H9 (cell line): ENCODE results near the gene PDX1. TPM values are rescaled to one million over a fixed set of nuclear protein-coding genes. Genes with fewer than 3 reads are reported as not detected.

ENCODE experiments used
- DNase-seq: peaks from one replicate; pipeline ENCODE4 v3.0.0-alpha.2; 2017
- H2AFZ ChIP-seq: one replicate; pipeline ENCODE4 v1.6.1; 2013; ENCODE audit warnings: mild to moderate bottlenecking, low read length, control low read depth, moderate library complexity
- H2AK5ac ChIP-seq: 2 replicates; pipeline ENCODE4 v1.6.1; 2013; ENCODE audit warnings: low read length, control low read depth, mixed read lengths; ENCODE audit not compliant: insufficient read length
- H2BK120ac ChIP-seq: one replicate; pipeline ENCODE4 v1.6.1; 2013; ENCODE audit warnings: low read depth, mild to moderate bottlenecking, low read length, control low read depth, inconsistent platforms; ENCODE audit not compliant: poor library complexity, severe bottlenecking
- H2BK12ac ChIP-seq: 2 replicates; pipeline ENCODE4 v1.6.1; 2013; ENCODE audit warnings: low read length, control low read depth, mixed read lengths, low read depth; ENCODE audit not compliant: insufficient read length
- H2BK15ac ChIP-seq: 2 replicates; pipeline ENCODE4 v1.6.1; 2013; ENCODE audit warnings: low read depth, low read length, control low read depth
- H2BK20ac ChIP-seq: one replicate; pipeline ENCODE4 v1.6.1; 2013; ENCODE audit warnings: low read depth, mild to moderate bottlenecking, low read length, control low read depth, inconsistent platforms; ENCODE audit not compliant: poor library complexity, severe bottlenecking
- H2BK5ac ChIP-seq: 2 replicates; pipeline ENCODE4 v1.6.1; 2013; ENCODE audit warnings: low read length, control low read depth, mixed read lengths; ENCODE audit not compliant: insufficient read length
- H3K14ac ChIP-seq: 2 replicates; pipeline ENCODE4 v1.6.1; 2013; ENCODE audit warnings: low read length, control low read depth; ENCODE audit not compliant: insufficient read depth
- H3K18ac ChIP-seq: 2 replicates; pipeline ENCODE4 v1.6.1; 2013; ENCODE audit warnings: low read depth, mild to moderate bottlenecking, mixed read lengths, low read length, control low read depth; ENCODE audit not compliant: insufficient read length
- H3K23ac ChIP-seq: 2 replicates; pipeline ENCODE4 v1.6.1; 2013; ENCODE audit warnings: low read length, control low read depth, mixed read lengths, low read depth; ENCODE audit not compliant: insufficient read length
- H3K23me2 ChIP-seq: 2 replicates; pipeline ENCODE4 v1.6.1; 2013; ENCODE audit warnings: low read depth, mild to moderate bottlenecking, mixed read lengths, low read length, control low read depth; ENCODE audit not compliant: insufficient read length, poor library complexity, severe bottlenecking
- H3K27ac ChIP-seq: 2 replicates; pipeline ENCODE4 v1.5.1; 2013; ENCODE audit warnings: low read length, control low read depth, mixed read lengths, low read depth; ENCODE audit not compliant: insufficient read length
- H3K27me3 ChIP-seq: 2 replicates; pipeline ENCODE4 v1.6.1; 2013; ENCODE audit warnings: low read length, control low read depth, inconsistent platforms; ENCODE audit not compliant: insufficient read depth
- H3K4ac ChIP-seq: 2 replicates; pipeline ENCODE4 v1.6.1; 2013; ENCODE audit warnings: low read depth, mild to moderate bottlenecking, control low read depth, inconsistent platforms, low read length, moderate library complexity
- H3K4me1 ChIP-seq: 2 replicates; pipeline ENCODE4 v1.6.1; 2013; ENCODE audit warnings: low read length, control low read depth, inconsistent platforms; ENCODE audit not compliant: insufficient read depth
- H3K4me2 ChIP-seq: 2 replicates; pipeline ENCODE4 v1.6.1; 2013; ENCODE audit warnings: low read length, control low read depth, mixed read lengths; ENCODE audit not compliant: insufficient read length, insufficient read depth
- H3K56ac ChIP-seq: 2 replicates; pipeline ENCODE4 v1.6.1; 2013; ENCODE audit warnings: low read depth, mild to moderate bottlenecking, mixed read lengths, low read length, control low read depth; ENCODE audit not compliant: insufficient read length
- H3K79me1 ChIP-seq: 2 replicates; pipeline ENCODE4 v1.6.1; 2013; ENCODE audit warnings: low read depth, mild to moderate bottlenecking, moderate library complexity, low read length, control low read depth, inconsistent platforms; ENCODE audit not compliant: insufficient read depth, poor library complexity, severe bottlenecking
- H3K79me2 ChIP-seq: 2 replicates; pipeline ENCODE4 v1.6.1; 2013; ENCODE audit warnings: low read length, control low read depth, inconsistent platforms; ENCODE audit not compliant: insufficient read depth
- H3K9ac ChIP-seq: 2 replicates; pipeline ENCODE4 v1.6.1; 2013; ENCODE audit warnings: low read length, control low read depth, mixed read lengths; ENCODE audit not compliant: insufficient read length; ENCODE audit errors: extremely low read depth
- H3K9me3 ChIP-seq: one replicate; pipeline ENCODE4 v1.6.1; 2013; ENCODE audit warnings: low read depth, low read length, inconsistent platforms; ENCODE audit not compliant: control insufficient read depth
- H3T11ph ChIP-seq: one replicate; pipeline ENCODE4 v1.6.1; 2013; ENCODE audit warnings: mild to moderate bottlenecking, low read length, control low read depth, inconsistent platforms
- H4K20me1 ChIP-seq: one replicate; pipeline ENCODE4 v1.6.1; 2013; ENCODE audit not compliant: control insufficient read depth, insufficient read length, insufficient read depth
- H4K5ac ChIP-seq: 2 replicates; pipeline ENCODE4 v1.6.1; 2013; ENCODE audit warnings: low read depth, mild to moderate bottlenecking, mixed read lengths, low read length, control low read depth; ENCODE audit not compliant: insufficient read length
- H4K8ac ChIP-seq: replicated peaks from 2 replicates; pipeline ENCODE4 v1.6.1; 2013; ENCODE audit warnings: low read length, control low read depth, mixed read lengths, low read depth; ENCODE audit not compliant: insufficient read length
- H4K91ac ChIP-seq: 2 replicates; pipeline ENCODE4 v1.6.1; 2013; ENCODE audit warnings: low read depth, mild to moderate bottlenecking, moderate library complexity, mixed read lengths, low read length, control low read depth; ENCODE audit not compliant: insufficient read length
- H3K27ac Mint-ChIP-seq, 3 experiments: 2 replicates in 2 of 3; 3 replicates in 1 of 3; pipeline ENCODE4 v1.8.0; 2020 to 2021; ENCODE audit warnings: mixed read lengths in 3 of 3, mild to moderate bottlenecking in 1 of 3, moderate library complexity in 1 of 3
- H3K27me3 Mint-ChIP-seq: 2 replicates; pipeline ENCODE4 v1.8.0; 2021; ENCODE audit warnings: low read depth, mild to moderate bottlenecking, moderate library complexity, mixed read lengths
- H3K36me3 Mint-ChIP-seq, 3 experiments: 2 replicates in 2 of 3; 3 replicates in 1 of 3; pipeline ENCODE4 v1.8.0; 2020 to 2021; ENCODE audit warnings: low read depth in 3 of 3, mixed read lengths in 3 of 3; ENCODE audit not compliant: insufficient read depth in 1 of 3
- H3K4me1 Mint-ChIP-seq, 2 experiments: 2 replicates each; pipeline ENCODE4 v1.8.0; 2020; ENCODE audit warnings: mixed read lengths in 2 of 2
- H3K4me3 Mint-ChIP-seq, 2 experiments: 2 replicates in 1 of 2; 3 replicates in 1 of 2; pipeline ENCODE4 v1.8.0; 2020 to 2021; ENCODE audit warnings: mild to moderate bottlenecking in 2 of 2, mixed read lengths in 2 of 2, moderate library complexity in 1 of 2
- H3K9me3 Mint-ChIP-seq, 2 experiments: 2 replicates in 1 of 2; 3 replicates in 1 of 2; pipeline ENCODE4 v1.8.0; 2020; ENCODE audit warnings: mild to moderate bottlenecking in 2 of 2, mixed read lengths in 2 of 2, moderate library complexity in 1 of 2
- WGBS: extraction: QIAGEN DNeasy Blood & Tissue Kit; methylation state at CpG from one replicate; pipeline ENCODE4 v1.1.7; 2013; ENCODE audit warnings: missing lambda C conversion rate, low lambda C conversion rate, mixed read lengths; ENCODE audit not compliant: insufficient read length; ENCODE audit errors: extremely low coverage; 5-methylcytosine and 5-hydroxymethylcytosine counted together
- total RNA-seq: library from RNA; stranded (reverse); gene quantifications from 2 replicates; pipeline ENCODE4 v1.2.1, GENCODE V29; 2021
- TF ChIP-seq, protein P1 (sequence below): fragments of 200-600 bp; sonication (generic); conservative IDR thresholded peaks from 3 replicates; pipeline ENCODE4 v1.8.0; 2021; ENCODE audit warnings: antibody characterized with exemption, mild to moderate bottlenecking

Gene PDX1
- total RNA-seq, 1 experiment from 2014 or later: not detected

DNA sequence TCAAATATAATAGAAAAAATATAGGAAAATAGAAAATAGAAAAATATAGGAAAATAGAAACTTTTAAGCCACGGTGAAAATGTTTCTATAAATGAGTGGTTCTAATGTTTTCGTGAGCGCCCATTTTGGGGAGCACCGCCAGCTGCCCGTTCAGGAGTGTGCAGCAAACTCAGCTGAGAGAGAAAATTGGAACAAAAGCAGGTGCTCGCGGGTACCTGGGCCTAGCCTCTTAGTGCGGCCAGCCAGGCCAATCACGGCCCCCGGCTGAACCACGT, 204 bp upstream of the PDX1 start:
- H3K4me2 ChIP-seq: no peak overlapping the region
- H2AK5ac ChIP-seq: no peak overlapping the region
- peaks cover 25 to 44% of the 10 kb centered on the region in 2 experiments for H3K4me1 Mint-ChIP-seq

More for the DNA sequence above, 204 bp upstream of the PDX1 start:
- Histone ChIP-seq H2BK120ac (no peak overlapping the region), H3K23me2 (no peaks in the 10 kb centered on the region), H3K18ac (no peak overlapping the region), H2BK15ac (no peak overlapping the region), H3T11ph (no peak overlapping the region), H3K9me3 (no peaks in the 10 kb centered on the region), H4K5ac (no peak overlapping the region), H3K27ac (no peak overlapping the region), H3K79me2 (no peaks in the 10 kb centered on the region), H4K20me1 (peaks cover 6% of the 10 kb centered on the region), H3K4me1 (no peaks in the 10 kb centered on the region; the same call in 1 of the 2 replicates), H2BK12ac (no peak overlapping the region), H3K14ac (no peak overlapping the region), H3K9ac (no peak overlapping the region), H4K8ac (no peak overlapping the region), H3K23ac (no peak overlapping the region), H4K91ac (no peak overlapping the region), H3K56ac (no peak overlapping the region), H3K27me3 (peaks cover 94% of the 10 kb centered on the region), H2AFZ (no peak overlapping the region), H3K4ac (no peak overlapping the region), H2BK20ac (no peak overlapping the region), H2BK5ac (no peak overlapping the region), H3K79me1 (no peaks in the 10 kb centered on the region)
- DNase-seq: no peak
- Mint-ChIP-seq H3K9me3 (peaks cover 11 to 16% of the 10 kb centered on the region in 2 experiments; a peak in 4 of 5 replicates), H3K36me3 (peaks cover 0 to 2% (median 0%) of the 10 kb centered on the region in 3 experiments; a peak in 1 of 7 replicates), H3K27ac (no peak overlapping the region), H3K27me3 (peaks cover 99% of the 10 kb centered on the region), H3K4me3 (no peak overlapping the region)
- no CpG with 5 or more reads among the region's 11 CpGs for WGBS
- TF ChIP-seq, protein P1, sequence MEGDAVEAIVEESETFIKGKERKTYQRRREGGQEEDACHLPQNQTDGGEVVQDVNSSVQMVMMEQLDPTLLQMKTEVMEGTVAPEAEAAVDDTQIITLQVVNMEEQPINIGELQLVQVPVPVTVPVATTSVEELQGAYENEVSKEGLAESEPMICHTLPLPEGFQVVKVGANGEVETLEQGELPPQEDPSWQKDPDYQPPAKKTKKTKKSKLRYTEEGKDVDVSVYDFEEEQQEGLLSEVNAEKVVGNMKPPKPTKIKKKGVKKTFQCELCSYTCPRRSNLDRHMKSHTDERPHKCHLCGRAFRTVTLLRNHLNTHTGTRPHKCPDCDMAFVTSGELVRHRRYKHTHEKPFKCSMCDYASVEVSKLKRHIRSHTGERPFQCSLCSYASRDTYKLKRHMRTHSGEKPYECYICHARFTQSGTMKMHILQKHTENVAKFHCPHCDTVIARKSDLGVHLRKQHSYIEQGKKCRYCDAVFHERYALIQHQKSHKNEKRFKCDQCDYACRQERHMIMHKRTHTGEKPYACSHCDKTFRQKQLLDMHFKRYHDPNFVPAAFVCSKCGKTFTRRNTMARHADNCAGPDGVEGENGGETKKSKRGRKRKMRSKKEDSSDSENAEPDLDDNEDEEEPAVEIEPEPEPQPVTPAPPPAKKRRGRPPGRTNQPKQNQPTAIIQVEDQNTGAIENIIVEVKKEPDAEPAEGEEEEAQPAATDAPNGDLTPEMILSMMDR: no peak
